HL-60 (cell line): ENCODE data around the gene LRSAM1.

Experiments
- DNase-seq, 2 experiments: peaks; one replicate each; pipeline ENCODE4 v3.0.0-alpha.2; 2010 to 2020; ENCODE audit warnings: low read depth in 1 of 2, low spot score in 1 of 2
- H3K27ac ChIP-seq: fragments of 250-450 bp; sonication (Bioruptor Pico); replicated peaks from 2 replicates; pipeline ENCODE4 v1.5.1; 2020; ENCODE audit warnings: mild to moderate bottlenecking, moderate library complexity
- H3K27me3 ChIP-seq: fragments of 250-450 bp; sonication (Bioruptor Pico); 2 replicates; pipeline ENCODE4 v1.5.1; 2021; ENCODE audit warnings: mild to moderate bottlenecking, moderate library complexity; ENCODE audit not compliant: insufficient read depth, poor library complexity, severe bottlenecking
- H3K4me3 ChIP-seq: replicated peaks from 2 replicates; pipeline ENCODE4 v1.5.1; 2011; ENCODE audit warnings: mild to moderate bottlenecking, control low read depth, low read length; ENCODE audit not compliant: insufficient read depth
- CTCF ChIP-seq: IDR thresholded peaks from one replicate; pipeline ENCODE4 v1.5.1; 2011; ENCODE audit warnings: low read length, control low read depth, inconsistent platforms; ENCODE audit not compliant: insufficient read depth
- GABPA ChIP-seq: IDR thresholded peaks from 2 replicates; pipeline ENCODE4 v1.6.1; 2012; ENCODE audit warnings: low read depth
- POLR2AphosphoS5 ChIP-seq: IDR thresholded peaks from 2 replicates; pipeline ENCODE4 v1.6.1; 2012; ENCODE audit warnings: low read depth
- REST ChIP-seq: IDR thresholded peaks from 2 replicates; pipeline ENCODE4 v1.6.1; 2012; ENCODE audit warnings: low read depth; ENCODE audit not compliant: insufficient replicate concordance
- SPI1 ChIP-seq: IDR thresholded peaks from 2 replicates; pipeline ENCODE4 v1.6.1; 2012; ENCODE audit warnings: low read depth, mild to moderate bottlenecking, borderline replicate concordance

Gene LRSAM1

GRCh38 chr9:127545196-127546124 is 94.2 kb downstream of the LRSAM1 start:
- no peak for DNase-seq
- no peak overlapping the region for H3K27ac ChIP-seq
- H3K4me3 ChIP-seq = no peak overlapping the region
- no peaks in the 10 kb centered on the region for H3K27me3 ChIP-seq
- TF ChIP-seq REST (no peak), SPI1 (no peak), POLR2AphosphoS5 (no peak), GABPA (no peak), CTCF (no peak)

- TF ChIP-seq POLR2AphosphoS5 (no peak), GABPA (no peak), SPI1 (no peak)
- H3K27ac ChIP-seq = no peak overlapping the region
- no peak for DNase-seq
- H3K27me3 ChIP-seq = no peaks in the 10 kb centered on the region
- no peak overlapping the region for H3K4me3 ChIP-seq
These were observed 95.0 kb downstream of the LRSAM1 start for GRCh38 chr9:127546125-127546832.

- H3K27me3 ChIP-seq = no peaks in the 10 kb centered on the region
- H3K4me3 ChIP-seq = no peak overlapping the region
- TF ChIP-seq SPI1 (no peak), REST (peak; percentile 33)
- no peak overlapping the region for H3K27ac ChIP-seq
- no peak for DNase-seq
These were observed 97.1 kb downstream of the LRSAM1 start for GRCh38 chr9:127548352-127548881.

GRCh38 chr9:127549218-127549617 is 97.9 kb downstream of the LRSAM1 start:
- no peak overlapping the region for H3K27ac ChIP-seq
- DNase-seq = no peak
- no peak overlapping the region for H3K4me3 ChIP-seq
- TF ChIP-seq POLR2AphosphoS5 (no peak), CTCF (no peak), REST (no peak), GABPA (no peak), SPI1 (no peak)
- no peaks in the 10 kb centered on the region for H3K27me3 ChIP-seq
